Heart left ventricle (tissue), 13 donors: ENCODE measurements around the gene FSTL4.
"Not testable (repeated sequence)": the region's sequence is repeated elsewhere in the genome, so short reads cannot be mapped to it uniquely, and the experiment has no call there.

Experiments used
- CTCF ChIP-seq, 12 donors: fragments of 200-600 bp; sonication (generic) in 4 of 12; IDR thresholded peaks; one replicate each; pipeline versions ENCODE4 v1.5.0 to v1.8.0; 2018 to 2022; ENCODE audit warnings: antibody characterized with exemption in 12 of 12, mild to moderate bottlenecking in 5 of 12
- POLR2A ChIP-seq, 2 donors: fragments of 450-650 bp; IDR thresholded peaks; one replicate each; pipeline ENCODE4 v1.6.1; 2017; ENCODE audit warnings: antibody characterized with exemption in 2 of 2, mild to moderate bottlenecking in 2 of 2, moderate library complexity in 2 of 2
- donor health status: ischemic (EF 13 %, LVEDD 7.1; RV severe dilation, severe dysfunction).
- donor health status: DM: no; HTN: yes; CAD: no.
- donor health status: DM: no; HTN: no; CAD: no.
- donor health status: ischemic (EF 25% LVEDD 6.9; RV normal size, moderate dysfunction).
- donor health status: ischemic (EF 25% LVEDD 5.7; RV mildly dilated, moderate dysfunction).
- donor health status: ischemic (EF 35%, LVEDD 5.7; RV mildly dilated, moderate dysfunction).
- donor health status: nonischemic (EF 11% LVEDD 7.7; RV severe dilation, severe dysfunction).
- donor health status: DM: yes; HTN: yes; CAD: no.
- donor health status: PGD.
- donor health status: ischemic (EF 29% LVEDD 5.4; RV normal size, mild dysfunction).
- donor health status: nonischemic (EF 23%, LVEDD 6.1; RV moderate dilation, normal function).

GRCh38 chr5:133535241-133535929, 77.0 kb downstream of the FSTL4 start:
- not testable (repeated sequence) for TF ChIP-seq CTCF, POLR2A (IDR thresholded peaks at IDR 0.05)
